GM12873 (cell line): ENCODE results near the gene FSHR.

Source experiments
- CTCF ChIP-seq: IDR thresholded peaks from 2 replicates; pipeline ENCODE4 v1.5.1; 2012; ENCODE audit warnings: low read depth, mild to moderate bottlenecking, moderate library complexity, low read length, control low read depth; ENCODE audit not compliant: insufficient read depth; ENCODE audit errors: missing control alignments

Gene FSHR

GRCh38 chr2:49178656-49179055, 24.3 kb upstream of the FSHR start:
- no peak for TF ChIP-seq CTCF

- no peak for TF ChIP-seq CTCF
Measured at GRCh38 chr2:49177194-49177593, 22.9 kb upstream of the FSHR start.

GRCh38 chr2:49175831-49176230, 21.5 kb upstream of the FSHR start:
- no peak for TF ChIP-seq CTCF

GRCh38 chr2:49174750-49175149, 20.4 kb upstream of the FSHR start:
- TF ChIP-seq CTCF = no peak

- TF ChIP-seq CTCF = no peak
Measured at GRCh38 chr2:49167131-49167530, 12.8 kb upstream of the FSHR start.

- TF ChIP-seq CTCF = no peak
Measured at GRCh38 chr2:49165662-49166061, 11.3 kb upstream of the FSHR start.

- no peak for TF ChIP-seq CTCF
Measured at GRCh38 chr2:49164729-49165128, 10.4 kb upstream of the FSHR start.

- TF ChIP-seq CTCF = no peak
Measured at GRCh38 chr2:49162151-49162550, 7.8 kb upstream of the FSHR start.
